Astrocyte (in vitro differentiated cells and primary cell): ENCODE data around the gene SEPSECS.

Source experiments
- EZH2 ChIP-seq: IDR thresholded peaks from 2 replicates; pipeline ENCODE4 v1.6.1; 2012; ENCODE audit warnings: mild to moderate bottlenecking, low read length, inconsistent platforms; ENCODE audit not compliant: insufficient read depth
- TF ChIP-seq, protein P1 (sequence below): IDR thresholded peaks from 2 replicates; pipeline ENCODE4 v1.5.1; 2011; ENCODE audit warnings: low read depth, mild to moderate bottlenecking, inconsistent platforms, low read length, moderate library complexity; ENCODE audit not compliant: insufficient read depth

DNA sequence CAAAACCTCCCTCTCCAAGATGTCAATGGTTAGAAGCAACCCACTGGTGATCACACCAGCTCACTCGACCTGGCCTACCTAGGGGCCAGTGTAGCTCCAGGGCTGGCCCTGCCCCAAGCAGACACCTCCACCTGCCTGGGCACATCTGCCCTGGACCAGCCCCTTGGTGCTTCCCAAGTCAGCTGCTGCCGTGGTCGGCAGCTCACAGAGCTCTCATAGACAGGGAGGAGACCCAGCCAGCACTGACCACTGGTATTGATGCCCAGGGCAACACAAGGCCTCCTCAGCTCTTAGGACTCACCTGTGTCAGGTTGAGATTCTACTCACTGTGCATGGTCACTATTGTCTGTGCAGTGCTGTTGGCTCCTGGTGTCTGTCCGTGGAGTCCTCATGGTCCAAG, 51.7 kb downstream of the SEPSECS start:
- TF ChIP-seq, protein P1, sequence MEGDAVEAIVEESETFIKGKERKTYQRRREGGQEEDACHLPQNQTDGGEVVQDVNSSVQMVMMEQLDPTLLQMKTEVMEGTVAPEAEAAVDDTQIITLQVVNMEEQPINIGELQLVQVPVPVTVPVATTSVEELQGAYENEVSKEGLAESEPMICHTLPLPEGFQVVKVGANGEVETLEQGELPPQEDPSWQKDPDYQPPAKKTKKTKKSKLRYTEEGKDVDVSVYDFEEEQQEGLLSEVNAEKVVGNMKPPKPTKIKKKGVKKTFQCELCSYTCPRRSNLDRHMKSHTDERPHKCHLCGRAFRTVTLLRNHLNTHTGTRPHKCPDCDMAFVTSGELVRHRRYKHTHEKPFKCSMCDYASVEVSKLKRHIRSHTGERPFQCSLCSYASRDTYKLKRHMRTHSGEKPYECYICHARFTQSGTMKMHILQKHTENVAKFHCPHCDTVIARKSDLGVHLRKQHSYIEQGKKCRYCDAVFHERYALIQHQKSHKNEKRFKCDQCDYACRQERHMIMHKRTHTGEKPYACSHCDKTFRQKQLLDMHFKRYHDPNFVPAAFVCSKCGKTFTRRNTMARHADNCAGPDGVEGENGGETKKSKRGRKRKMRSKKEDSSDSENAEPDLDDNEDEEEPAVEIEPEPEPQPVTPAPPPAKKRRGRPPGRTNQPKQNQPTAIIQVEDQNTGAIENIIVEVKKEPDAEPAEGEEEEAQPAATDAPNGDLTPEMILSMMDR: no peak
- TF ChIP-seq EZH2: no peak
